Measurements from ENCODE around the gene CPEB3. TPM values are rescaled to one million over a fixed set of nuclear protein-coding genes. Genes with fewer than 3 reads are reported as not detected.

The CPEB3 gene
- total RNA-seq, 2 experiments from 2014 or later = 3.8 to 4.3 TPM

- DNase-seq = no peak
These were observed 289.3 kb downstream of the CPEB3 start for GRCh38 chr10:92001581-92001980.

More at GRCh38 chr10:92001581-92001980, 289.3 kb downstream of the CPEB3 start:
- Mint-ChIP-seq H3K4me3 (no peak overlapping the region), H3K4me1 (no peaks in the 10 kb centered on the region), H3K9me3 (ENCODE audit: low read depth) (peaks cover 5% of the 10 kb centered on the region), H3K27ac (no peak overlapping the region), H3K36me3 (peaks cover 69% of the 10 kb centered on the region), H3K27me3 (no peaks in the 10 kb centered on the region)
- ATAC-seq = no peak
- CTCF ChIA-PET = interaction anchor here (1.0 to 2.4 kb wide), 2 partner anchors 8 to 10 kb away, joined by 3 to 6 read pairs; no protein-coding TSS in a partner anchor

Other genes with a start within 250 kb of the CPEB3 start
- gene MARCHF5, start 89 bp upstream of the CPEB3 start, total RNA-seq = 10 to 100 TPM; 21.7 to 26.4 TPM